ENCODE data around the gene PER1. TPM values are rescaled to one million over a fixed set of nuclear protein-coding genes. Genes with fewer than 3 reads are reported as not detected.

PER1 gene
- total and polyA plus RNA-seq, 2 of the 13 experiments (the other 11 are each of a cell fraction or from before 2014, with no cell fraction given): 2.6 to 3.6 TPM

DNA sequence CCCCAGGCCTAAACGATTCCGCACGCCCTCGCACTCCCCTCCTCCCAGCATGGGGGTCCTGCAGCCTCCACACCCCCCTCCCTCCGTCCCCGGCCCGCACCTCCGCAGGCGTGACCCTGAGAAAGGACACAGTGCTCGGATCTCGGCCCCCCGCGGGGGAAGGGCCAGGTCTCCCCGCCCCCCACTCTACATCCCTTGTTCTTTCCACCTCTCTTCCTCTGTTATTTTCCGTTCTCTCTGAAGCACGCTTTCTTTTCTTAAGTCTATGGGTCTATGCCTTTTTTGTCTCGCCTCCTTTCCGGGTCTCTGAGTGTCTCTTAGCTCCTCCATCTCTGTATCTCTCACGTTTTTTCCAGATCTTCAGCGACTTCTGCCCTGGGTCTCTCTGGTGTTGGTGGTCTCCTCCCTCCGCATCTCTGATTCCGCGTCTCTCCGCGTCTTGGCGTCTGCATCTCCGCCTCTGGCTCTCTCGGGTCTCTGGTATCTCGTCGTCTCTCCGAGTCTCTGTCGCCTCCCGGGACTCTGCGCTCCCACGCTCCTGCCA is 26.2 kb downstream of the PER1 start (continued):
- TF ChIP-seq REL (CRISPR knock-in tag; conservative IDR thresholded peaks at IDR 0.05) (no peak), POLR2AphosphoS5 (IDR thresholded peaks at IDR 0.05; ENCODE audit: low read depth, low read length) (no peak), JUNB (CRISPR knock-in tag; IDR thresholded peaks at IDR 0.05; ENCODE audit: borderline replicate concordance) (no peak), ZSCAN12 (CRISPR knock-in tag; IDR thresholded peaks at IDR 0.05) (no peak), ZNF891 (CRISPR knock-in tag; IDR thresholded peaks at IDR 0.05) (0 out of 2 replicates have a peak, but pooled peaks have one; percentile 9), ZNF569 (CRISPR knock-in tag; IDR thresholded peaks at IDR 0.05; ENCODE audit: borderline replicate concordance) (no peak), ZNF598 (CRISPR knock-in tag; IDR thresholded peaks at IDR 0.05; ENCODE audit: borderline replicate concordance) (no peak), TAF15 (IDR thresholded peaks at IDR 0.05; ENCODE audit: low read depth, low read length, poor library complexity, severe bottlenecking) (no peak), IKZF5 (CRISPR knock-in tag; IDR thresholded peaks at IDR 0.05) (no peak), RFXANK (CRISPR knock-in tag; IDR thresholded peaks at IDR 0.05) (no peak), SRSF9 (IDR thresholded peaks at IDR 0.05; ENCODE audit: borderline replicate concordance, insufficient read depth, low read depth, low read length, poor library complexity, severe bottlenecking) (no peak), ZNF550 (CRISPR knock-in tag; IDR thresholded peaks at IDR 0.05; ENCODE audit: borderline replicate concordance) (no peak), ZFP37 (CRISPR knock-in tag; IDR thresholded peaks at IDR 0.05; ENCODE audit: borderline replicate concordance) (no peak), TOPORS (CRISPR knock-in tag; IDR thresholded peaks at IDR 0.05) (no peak), HMGXB4 (CRISPR knock-in tag; IDR thresholded peaks at IDR 0.05; ENCODE audit: borderline replicate concordance in 1 of 2, low read depth in 1 of 2) (peak in 1 of 2 experiments; percentile 45; a peak in 3 of 4 replicates)
- TF ChIP-seq, protein P1, sequence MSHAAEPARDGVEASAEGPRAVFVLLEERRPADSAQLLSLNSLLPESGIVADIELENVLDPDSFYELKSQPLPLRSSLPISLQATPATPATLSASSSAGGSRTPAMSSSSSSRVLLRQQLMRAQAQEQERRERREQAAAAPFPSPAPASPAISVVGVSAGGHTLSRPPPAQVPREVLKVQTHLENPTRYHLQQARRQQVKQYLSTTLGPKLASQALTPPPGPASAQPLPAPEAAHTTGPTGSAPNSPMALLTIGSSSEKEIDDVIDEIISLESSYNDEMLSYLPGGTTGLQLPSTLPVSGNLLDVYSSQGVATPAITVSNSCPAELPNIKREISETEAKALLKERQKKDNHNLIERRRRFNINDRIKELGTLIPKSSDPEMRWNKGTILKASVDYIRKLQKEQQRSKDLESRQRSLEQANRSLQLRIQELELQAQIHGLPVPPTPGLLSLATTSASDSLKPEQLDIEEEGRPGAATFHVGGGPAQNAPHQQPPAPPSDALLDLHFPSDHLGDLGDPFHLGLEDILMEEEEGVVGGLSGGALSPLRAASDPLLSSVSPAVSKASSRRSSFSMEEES (CRISPR knock-in tag; IDR thresholded peaks at IDR 0.05): no peak
- TF ChIP-seq, protein P2, sequence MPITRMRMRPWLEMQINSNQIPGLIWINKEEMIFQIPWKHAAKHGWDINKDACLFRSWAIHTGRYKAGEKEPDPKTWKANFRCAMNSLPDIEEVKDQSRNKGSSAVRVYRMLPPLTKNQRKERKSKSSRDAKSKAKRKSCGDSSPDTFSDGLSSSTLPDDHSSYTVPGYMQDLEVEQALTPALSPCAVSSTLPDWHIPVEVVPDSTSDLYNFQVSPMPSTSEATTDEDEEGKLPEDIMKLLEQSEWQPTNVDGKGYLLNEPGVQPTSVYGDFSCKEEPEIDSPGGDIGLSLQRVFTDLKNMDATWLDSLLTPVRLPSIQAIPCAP (CRISPR knock-in tag; IDR thresholded peaks at IDR 0.05; ENCODE audit: low read depth): no peak
- TF ChIP-seq, protein P3, sequence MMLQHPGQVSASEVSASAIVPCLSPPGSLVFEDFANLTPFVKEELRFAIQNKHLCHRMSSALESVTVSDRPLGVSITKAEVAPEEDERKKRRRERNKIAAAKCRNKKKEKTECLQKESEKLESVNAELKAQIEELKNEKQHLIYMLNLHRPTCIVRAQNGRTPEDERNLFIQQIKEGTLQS (CRISPR knock-in tag; IDR thresholded peaks at IDR 0.05): no peak
- TF ChIP-seq, protein P4, sequence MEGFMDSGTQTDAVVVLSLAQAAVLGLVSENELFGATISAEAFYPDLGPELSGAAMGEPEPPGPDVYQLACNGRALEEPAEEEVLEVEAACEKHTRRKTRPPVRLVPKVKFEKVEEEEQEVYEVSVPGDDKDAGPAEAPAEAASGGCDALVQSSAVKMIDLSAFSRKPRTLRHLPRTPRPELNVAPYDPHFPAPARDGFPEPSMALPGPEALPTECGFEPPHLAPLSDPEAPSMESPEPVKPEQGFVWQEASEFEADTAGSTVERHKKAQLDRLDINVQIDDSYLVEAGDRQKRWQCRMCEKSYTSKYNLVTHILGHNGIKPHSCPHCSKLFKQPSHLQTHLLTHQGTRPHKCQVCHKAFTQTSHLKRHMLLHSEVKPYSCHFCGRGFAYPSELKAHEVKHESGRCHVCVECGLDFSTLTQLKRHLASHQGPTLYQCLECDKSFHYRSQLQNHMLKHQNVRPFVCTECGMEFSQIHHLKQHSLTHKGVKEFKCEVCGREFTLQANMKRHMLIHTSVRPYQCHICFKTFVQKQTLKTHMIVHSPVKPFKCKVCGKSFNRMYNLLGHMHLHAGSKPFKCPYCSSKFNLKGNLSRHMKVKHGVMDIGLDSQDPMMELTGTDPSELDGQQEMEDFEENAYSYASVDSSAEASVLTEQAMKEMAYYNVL (CRISPR knock-in tag; IDR thresholded peaks at IDR 0.05; ENCODE audit: borderline replicate concordance): no peak
- TF ChIP-seq, protein P5, sequence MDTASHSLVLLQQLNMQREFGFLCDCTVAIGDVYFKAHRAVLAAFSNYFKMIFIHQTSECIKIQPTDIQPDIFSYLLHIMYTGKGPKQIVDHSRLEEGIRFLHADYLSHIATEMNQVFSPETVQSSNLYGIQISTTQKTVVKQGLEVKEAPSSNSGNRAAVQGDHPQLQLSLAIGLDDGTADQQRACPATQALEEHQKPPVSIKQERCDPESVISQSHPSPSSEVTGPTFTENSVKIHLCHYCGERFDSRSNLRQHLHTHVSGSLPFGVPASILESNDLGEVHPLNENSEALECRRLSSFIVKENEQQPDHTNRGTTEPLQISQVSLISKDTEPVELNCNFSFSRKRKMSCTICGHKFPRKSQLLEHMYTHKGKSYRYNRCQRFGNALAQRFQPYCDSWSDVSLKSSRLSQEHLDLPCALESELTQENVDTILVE (CRISPR knock-in tag; IDR thresholded peaks at IDR 0.05): peak; percentile 10; the same call in 1 of the 2 replicates

Measured in HepG2 (cell line).